Upper lobe of left lung (tissue), 6 donors: Measurements from ENCODE around the gene ZC3H7B. TPM values are rescaled to one million over a fixed set of nuclear protein-coding genes. Genes with fewer than 3 reads are reported as not detected.
A peak's percentile ranks its signal among the peaks of the same experiment; 100 is the strongest.

ENCODE experiments used
- ATAC-seq, 2 donors: fragments of 200-7000 bp; cut with Tn5 transposase; one replicate each; pipeline ENCODE4 v1.9.1; 2022; ENCODE audit warnings: mild to moderate bottlenecking in 2 of 2, moderate library complexity in 2 of 2; ENCODE audit not compliant: low FRiP score in 2 of 2
- DNase-seq, 2 donors: peaks; one replicate each; pipeline ENCODE4 v3.0.0-alpha.2; 2019 to 2020
- H3K27ac ChIP-seq, 4 donors: fragments of 200-600 bp; sonication (generic); one replicate each; pipeline ENCODE4 v1.5.1; 2016 to 2019
- H3K27me3 ChIP-seq, 4 donors: fragments of 200-600 bp; sonication (generic); one replicate each; pipeline ENCODE4 v1.5.1; 2017 to 2019
- H3K36me3 ChIP-seq, 4 donors: fragments of 200-600 bp; sonication (generic); one replicate each; pipeline ENCODE4 v1.5.1; 2016 to 2019
- H3K4me1 ChIP-seq, 4 donors: fragments of 200-600 bp; sonication (generic); one replicate each; pipeline ENCODE4 v1.5.1; 2018 to 2019
- H3K4me3 ChIP-seq, 4 donors: fragments of 200-600 bp; sonication (generic); one replicate each; pipeline ENCODE4 v1.5.1; 2017 to 2019; ENCODE audit warnings: mild to moderate bottlenecking in 2 of 4, moderate library complexity in 1 of 4
- H3K9me3 ChIP-seq, 4 donors: fragments of 200-600 bp; sonication (generic); one replicate each; pipeline ENCODE4 v1.5.1; 2018 to 2019
- EP300 ChIP-seq, 4 donors: sonication (generic); formaldehyde crosslinking; IDR thresholded peaks; one replicate each; pipeline ENCODE4 v1.5.1; 2017; ENCODE audit warnings: antibody characterized with exemption in 4 of 4, control low read depth in 2 of 4
- POLR2A ChIP-seq, 4 donors: fragments of 450-650 bp; IDR thresholded peaks; one replicate each; pipeline ENCODE4 v1.5.1; 2016 to 2017; ENCODE audit warnings: antibody characterized with exemption in 4 of 4, mild to moderate bottlenecking in 2 of 4
- POLR2AphosphoS5 ChIP-seq, 2 donors: sonication (generic); formaldehyde crosslinking; IDR thresholded peaks; one replicate each; pipeline ENCODE4 v1.5.1; 2017; ENCODE audit warnings: antibody characterized with exemption in 2 of 2
- WGBS, 2 donors: methylation state at CpG; one replicate each; pipeline ENCODE4 v1.1.5; 2017 to 2018; 5-methylcytosine and 5-hydroxymethylcytosine counted together
- total RNA-seq, 6 donors: library from RNA; depleted of rRNA in 4 of 6; stranded (reverse); fragments of >200 nt in 4 of 6; gene quantifications; one replicate each; pipeline versions ENCODE4 v1.1.0 to v1.2.1, GENCODE V29; 2016 to 2021
- TF ChIP-seq, protein P1 (sequence below), 6 experiments: fragments of 450-650 bp in 4 of 6; fragments of 200-600 bp in 2 of 6; sonication (generic) in 2 of 6; IDR thresholded peaks; one replicate each; pipeline ENCODE4 v1.5.1; 2016 to 2019; ENCODE audit warnings: antibody characterized with exemption in 6 of 6
- donor health status: DM: no; HTN: no; CAD: no; lungs with moderate emphysema.
- donor health status: DM: no; HTN: yes; CAD: no; lungs with severe emphysema.

Gene ZC3H7B
- total RNA-seq, 6 donors from 2014 or later, result 48.2 to 67.4 (median 56.9) TPM

DNA sequence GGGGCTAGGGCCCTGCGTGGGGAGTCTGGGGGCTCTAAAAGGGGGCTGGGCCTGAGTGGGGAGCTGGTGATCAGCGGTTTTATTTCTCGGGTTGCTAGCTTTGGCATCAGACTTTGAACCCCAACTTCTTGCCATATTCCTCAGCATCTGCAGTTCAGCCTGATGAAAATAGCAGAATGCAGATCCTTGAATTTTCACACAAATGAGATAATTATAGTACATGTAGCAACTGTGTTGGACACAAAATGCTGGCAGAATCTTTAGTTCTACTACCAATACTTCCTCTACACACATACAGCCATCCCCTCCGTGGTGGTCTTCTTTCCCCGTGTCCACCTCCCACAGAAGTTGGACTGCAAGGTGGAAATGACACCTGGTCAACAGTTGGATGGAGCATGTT, 1.5 kb downstream of the ZC3H7B start:
- H3K27ac ChIP-seq, result peak overlapping the region; percentile 86 to 96 (median 88)
- no peak for ATAC-seq
- no peak for DNase-seq
- 1 to 6% methylated on average over 4 to 5 of the region's 5 CpGs for WGBS, 2 donors
- peaks cover 18 to 38% (median 20%) of the 10 kb centered on the region in 4 donors for H3K4me1 ChIP-seq
- peak overlapping the region; percentile 81 to 96 (median 88) for H3K4me3 ChIP-seq
- H3K36me3 ChIP-seq, result peaks cover 0 to 3% (median 0%) of the 10 kb centered on the region in 4 donors
- no peaks in the 10 kb centered on the region for H3K9me3 ChIP-seq
- no peaks in the 10 kb centered on the region for H3K27me3 ChIP-seq
- TF ChIP-seq POLR2AphosphoS5 (IDR thresholded peaks at IDR 0.05) (peak in 1 of 2 donors; percentile 6), EP300 (IDR thresholded peaks at IDR 0.05) (no peak)

DNA sequence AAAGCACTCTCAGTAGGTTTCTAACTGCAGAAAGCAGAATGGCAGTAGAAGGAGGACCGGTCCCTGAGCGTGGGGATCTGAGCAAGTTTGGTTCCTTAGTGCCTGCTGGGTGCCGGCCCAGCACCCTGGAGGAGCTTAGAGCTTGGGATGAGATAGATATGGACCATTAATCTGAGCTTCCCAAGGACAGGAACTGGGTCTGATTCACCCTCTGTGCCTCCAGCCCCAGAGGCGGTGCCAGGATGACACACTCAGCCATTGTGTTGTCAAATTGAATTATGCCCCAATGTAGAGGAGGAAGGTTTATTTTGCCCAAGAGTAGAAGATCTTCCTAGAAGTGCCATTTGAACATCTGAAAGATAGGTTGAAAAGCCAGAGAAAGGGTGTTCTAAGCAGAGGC, 4.3 kb downstream of the ZC3H7B start:
- no peak for DNase-seq

DNA sequence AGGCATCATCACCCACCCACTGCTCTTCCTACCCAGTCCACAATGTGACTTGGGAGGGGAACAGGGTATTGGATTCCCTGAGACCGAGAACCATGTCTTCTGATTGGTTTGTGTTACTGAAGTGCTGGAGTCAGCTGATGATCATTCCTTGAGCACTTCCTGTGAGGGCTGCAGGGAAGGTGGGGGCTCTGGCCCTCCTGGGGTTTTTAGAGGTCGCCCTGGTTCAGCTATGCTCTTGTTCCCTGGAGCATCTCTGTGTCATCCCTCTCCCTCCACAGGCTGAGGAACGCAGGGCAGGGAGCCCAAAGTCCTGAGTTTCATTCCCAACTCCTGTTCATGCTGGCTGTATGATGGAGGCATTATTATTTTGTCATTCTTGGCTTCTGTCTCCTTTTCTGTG, 6.7 kb downstream of the ZC3H7B start:
- H3K36me3 ChIP-seq, result peaks cover 0 to 3% (median 0%) of the 10 kb centered on the region in 4 donors
- DNase-seq, result no peak
- TF ChIP-seq POLR2A (IDR thresholded peaks at IDR 0.05), result no peak
- TF ChIP-seq, protein P1, sequence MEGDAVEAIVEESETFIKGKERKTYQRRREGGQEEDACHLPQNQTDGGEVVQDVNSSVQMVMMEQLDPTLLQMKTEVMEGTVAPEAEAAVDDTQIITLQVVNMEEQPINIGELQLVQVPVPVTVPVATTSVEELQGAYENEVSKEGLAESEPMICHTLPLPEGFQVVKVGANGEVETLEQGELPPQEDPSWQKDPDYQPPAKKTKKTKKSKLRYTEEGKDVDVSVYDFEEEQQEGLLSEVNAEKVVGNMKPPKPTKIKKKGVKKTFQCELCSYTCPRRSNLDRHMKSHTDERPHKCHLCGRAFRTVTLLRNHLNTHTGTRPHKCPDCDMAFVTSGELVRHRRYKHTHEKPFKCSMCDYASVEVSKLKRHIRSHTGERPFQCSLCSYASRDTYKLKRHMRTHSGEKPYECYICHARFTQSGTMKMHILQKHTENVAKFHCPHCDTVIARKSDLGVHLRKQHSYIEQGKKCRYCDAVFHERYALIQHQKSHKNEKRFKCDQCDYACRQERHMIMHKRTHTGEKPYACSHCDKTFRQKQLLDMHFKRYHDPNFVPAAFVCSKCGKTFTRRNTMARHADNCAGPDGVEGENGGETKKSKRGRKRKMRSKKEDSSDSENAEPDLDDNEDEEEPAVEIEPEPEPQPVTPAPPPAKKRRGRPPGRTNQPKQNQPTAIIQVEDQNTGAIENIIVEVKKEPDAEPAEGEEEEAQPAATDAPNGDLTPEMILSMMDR (IDR thresholded peaks at IDR 0.05), result no peak
- no peak for TF ChIP-seq POLR2AphosphoS5 (IDR thresholded peaks at IDR 0.05)
- TF ChIP-seq EP300 (IDR thresholded peaks at IDR 0.05), result no peak
- no peaks in the 10 kb centered on the region for H3K9me3 ChIP-seq
- peaks cover 8 to 30% (median 13%) of the 10 kb centered on the region in 4 donors for H3K4me1 ChIP-seq
- H3K4me3 ChIP-seq, result no peak overlapping the region
- H3K27ac ChIP-seq, result peak overlapping the region in 1 of 4 donors; percentile 14
- WGBS, 2 donors, result 46 to 71% methylated on average over 3 of the region's 3 CpGs
- no peaks in the 10 kb centered on the region for H3K27me3 ChIP-seq
- ATAC-seq, result no peak

More for the DNA sequence above, 4.3 kb downstream of the ZC3H7B start:
- WGBS, 2 donors, result 87 to 91% methylated on average over 4 of the region's 4 CpGs
- H3K4me1 ChIP-seq, result peaks cover 17 to 45% (median 22%) of the 10 kb centered on the region in 4 donors
- no peaks in the 10 kb centered on the region for H3K27me3 ChIP-seq
- H3K4me3 ChIP-seq, result no peak overlapping the region
- TF ChIP-seq EP300 (IDR thresholded peaks at IDR 0.05), result no peak
- peaks cover 0 to 3% (median 0%) of the 10 kb centered on the region in 4 donors for H3K36me3 ChIP-seq
- ATAC-seq, result no peak
- H3K27ac ChIP-seq, result peak overlapping the region in 3 of 4 donors; percentile 24 to 96 (median 91)
- no peaks in the 10 kb centered on the region for H3K9me3 ChIP-seq

DNA sequence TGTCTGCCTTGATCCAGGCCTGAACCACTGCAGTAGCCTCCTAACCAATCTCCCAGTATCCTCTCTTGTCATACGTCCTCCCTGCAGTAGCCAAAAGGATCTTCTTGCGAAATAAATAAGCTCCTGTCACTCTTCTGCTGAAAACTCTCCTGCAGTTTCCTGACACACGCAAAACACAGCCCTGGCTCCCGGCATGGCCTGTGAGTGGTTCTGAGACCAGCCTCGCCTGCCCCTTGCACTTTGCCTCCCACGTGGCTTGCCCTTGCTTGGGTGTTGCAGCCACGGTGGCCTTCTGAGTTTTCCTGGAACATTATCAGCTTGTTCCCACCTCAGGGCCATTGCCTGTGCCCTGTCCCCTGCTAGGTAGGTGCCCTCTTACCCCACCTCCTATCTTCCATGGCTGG, 7.2 kb downstream of the ZC3H7B start:
- ATAC-seq (no peak), DNase-seq (no peak)
- WGBS, 2 donors, result 66 to 70% methylated on average over 7 of the region's 7 CpGs
- Histone ChIP-seq H3K4me1 (peaks cover 5 to 26% (median 12%) of the 10 kb centered on the region in 4 donors), H3K27ac (peak overlapping the region in 1 of 4 donors; percentile 14), H3K36me3 (peaks cover 0 to 3% (median 0%) of the 10 kb centered on the region in 4 donors), H3K27me3 (no peaks in the 10 kb centered on the region), H3K9me3 (no peaks in the 10 kb centered on the region), H3K4me3 (no peak overlapping the region)
- TF ChIP-seq EP300 (IDR thresholded peaks at IDR 0.05), result no peak
- TF ChIP-seq POLR2A (IDR thresholded peaks at IDR 0.05), result no peak
- no peak for TF ChIP-seq POLR2AphosphoS5 (IDR thresholded peaks at IDR 0.05)
- TF ChIP-seq, protein P1 (IDR thresholded peaks at IDR 0.05), result no peak

DNA sequence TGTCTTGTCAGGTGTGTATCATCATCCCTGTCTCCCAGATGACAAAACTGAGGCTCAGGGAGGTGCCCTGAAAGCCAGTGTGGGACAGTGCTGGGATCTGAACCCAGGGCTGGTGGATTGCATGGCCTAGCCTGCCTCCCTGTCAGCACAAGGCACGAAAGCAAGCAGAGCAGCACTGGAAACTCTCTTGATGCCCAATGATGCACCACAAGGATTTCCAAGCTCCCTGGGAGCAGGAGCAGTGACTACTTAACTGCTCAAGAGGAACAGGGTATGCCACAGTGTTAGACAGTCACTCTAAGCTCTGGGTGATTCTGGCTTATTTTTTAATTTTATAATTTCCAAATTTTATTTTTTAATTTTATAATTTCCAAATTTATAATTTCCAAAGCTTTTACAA, 9.0 kb downstream of the ZC3H7B start:
- DNase-seq, result no peak
- ATAC-seq, result no peak
- Histone ChIP-seq H3K4me3 (no peak overlapping the region), H3K4me1 (peaks cover 0 to 16% (median 9%) of the 10 kb centered on the region in 4 donors), H3K27me3 (no peaks in the 10 kb centered on the region), H3K9me3 (no peaks in the 10 kb centered on the region), H3K27ac (no peak overlapping the region), H3K36me3 (no peaks in the 10 kb centered on the region)
- WGBS, 2 donors, result 71 to 79% methylated on average over 1 of the region's 1 CpG
- TF ChIP-seq EP300 (IDR thresholded peaks at IDR 0.05) (no peak), POLR2AphosphoS5 (IDR thresholded peaks at IDR 0.05) (no peak), POLR2A (IDR thresholded peaks at IDR 0.05) (no peak)
- TF ChIP-seq, protein P1 (IDR thresholded peaks at IDR 0.05), result no peak

DNA sequence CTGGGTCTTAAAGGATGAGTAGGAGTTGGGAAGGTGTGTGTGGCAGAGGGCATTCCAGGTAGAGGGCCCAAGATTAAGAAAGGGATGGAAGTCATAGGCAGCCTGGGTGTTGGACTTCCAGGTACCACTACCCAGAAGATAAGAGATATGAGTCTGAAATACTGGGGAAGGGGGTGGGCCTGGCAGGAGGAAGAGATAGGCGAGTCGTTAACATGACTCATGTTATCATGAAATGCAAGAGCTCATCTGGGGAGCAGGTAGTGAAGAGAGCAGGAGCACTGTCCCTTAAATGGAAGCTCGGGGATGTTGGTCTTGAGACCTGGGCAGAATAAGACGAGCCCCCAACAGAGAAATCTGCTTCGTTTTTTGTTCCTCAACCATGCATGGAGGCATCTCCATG, 10.2 kb downstream of the ZC3H7B start:
- 91 to 92% methylated on average over 5 of the region's 5 CpGs for WGBS, 2 donors
- Histone ChIP-seq H3K36me3 (no peaks in the 10 kb centered on the region), H3K27ac (no peak overlapping the region), H3K4me1 (peaks cover 0 to 9% (median 4%) of the 10 kb centered on the region in 4 donors), H3K27me3 (no peaks in the 10 kb centered on the region), H3K9me3 (no peaks in the 10 kb centered on the region), H3K4me3 (no peak overlapping the region)
- DNase-seq (no peak), ATAC-seq (no peak)
- TF ChIP-seq EP300 (IDR thresholded peaks at IDR 0.05) (no peak), POLR2A (IDR thresholded peaks at IDR 0.05) (no peak), POLR2AphosphoS5 (IDR thresholded peaks at IDR 0.05) (no peak)
- TF ChIP-seq, protein P1 (IDR thresholded peaks at IDR 0.05), result no peak
